KOPT-K1 (cell line): Measurements from ENCODE around the gene LSM14B.

Experiments
- H3K27ac ChIP-seq: fragments of 200-600 bp; sonication (generic); 2 replicates; pipeline ENCODE4 v1.5.1; 2016; ENCODE audit warnings: antibody characterized with exemption, mild to moderate bottlenecking, low read depth, low read length; ENCODE audit not compliant: poor library complexity, severe bottlenecking
- H3K36me3 ChIP-seq: fragments of 200-600 bp; sonication (generic); 2 replicates; pipeline ENCODE4 v1.5.1; 2017; ENCODE audit warnings: antibody characterized with exemption, mild to moderate bottlenecking, low read length, moderate library complexity; ENCODE audit not compliant: insufficient read depth
- H3K9me3 ChIP-seq: fragments of 200-600 bp; sonication (generic); 2 replicates; pipeline ENCODE4 v1.5.1; 2017; ENCODE audit warnings: antibody characterized with exemption, low read length, mild to moderate bottlenecking; ENCODE audit not compliant: insufficient read depth, poor library complexity, severe bottlenecking

LSM14B gene

DNA sequence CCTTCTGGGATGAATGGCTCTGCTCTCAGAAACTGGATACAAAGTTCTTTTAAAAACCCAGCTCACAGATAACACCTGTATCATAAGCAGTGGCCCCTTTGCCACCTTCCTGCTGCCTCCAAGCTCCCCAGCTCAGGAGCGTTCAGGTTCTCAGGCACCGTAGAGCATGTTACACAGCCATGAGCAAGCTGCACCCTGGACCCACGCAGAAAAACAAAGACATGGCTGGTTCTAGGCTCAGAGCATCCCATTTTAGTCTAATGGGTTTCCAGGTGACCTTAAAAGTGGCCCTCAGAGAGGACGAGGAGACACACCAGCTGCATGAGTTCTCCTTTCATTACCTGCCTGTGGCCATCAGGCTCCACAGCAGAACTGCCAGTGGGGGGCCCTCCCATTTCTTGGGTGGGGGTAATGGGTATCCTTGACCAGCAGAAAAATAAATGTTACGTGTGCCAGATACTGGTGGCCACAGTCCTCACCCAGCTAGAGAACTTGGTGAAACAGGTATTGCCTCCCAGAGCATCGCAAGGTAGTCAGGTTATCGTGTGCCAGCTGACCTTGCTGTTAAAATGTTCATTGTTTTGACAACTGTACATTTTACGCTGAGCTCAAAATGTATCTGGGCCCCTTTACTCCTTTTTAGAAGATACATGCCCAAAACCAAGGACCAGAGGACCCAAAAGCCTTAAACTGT lies 13.4 kb downstream of the LSM14B start:
- no peak overlapping the region for H3K27ac ChIP-seq
- peaks cover 100% of the 10 kb centered on the region for H3K36me3 ChIP-seq

GRCh38 chr20:62136283-62137091 lies 14.2 kb downstream of the LSM14B start:
- Histone ChIP-seq H3K9me3 (no peaks in the 10 kb centered on the region), H3K27ac (no peak overlapping the region), H3K36me3 (peaks cover 100% of the 10 kb centered on the region)

More for the DNA sequence above, 13.4 kb downstream of the LSM14B start:
- no peaks in the 10 kb centered on the region for H3K9me3 ChIP-seq

DNA sequence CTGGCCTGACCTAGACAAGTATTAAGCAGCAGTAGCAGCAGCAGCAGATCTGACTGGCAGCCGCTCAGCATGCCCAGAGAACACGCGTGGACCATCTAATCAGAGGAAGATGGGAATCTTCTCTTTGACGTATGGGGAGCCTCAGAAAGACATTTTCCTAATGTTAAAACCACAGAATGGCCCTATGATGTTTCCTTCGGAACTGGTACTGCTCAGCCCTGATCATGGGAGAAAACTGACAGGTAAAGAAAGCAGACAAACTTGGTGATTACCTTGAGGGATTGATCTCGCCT lies 14.8 kb downstream of the LSM14B start:
- Histone ChIP-seq H3K27ac (no peak overlapping the region), H3K9me3 (no peaks in the 10 kb centered on the region), H3K36me3 (peaks cover 97% of the 10 kb centered on the region)

DNA sequence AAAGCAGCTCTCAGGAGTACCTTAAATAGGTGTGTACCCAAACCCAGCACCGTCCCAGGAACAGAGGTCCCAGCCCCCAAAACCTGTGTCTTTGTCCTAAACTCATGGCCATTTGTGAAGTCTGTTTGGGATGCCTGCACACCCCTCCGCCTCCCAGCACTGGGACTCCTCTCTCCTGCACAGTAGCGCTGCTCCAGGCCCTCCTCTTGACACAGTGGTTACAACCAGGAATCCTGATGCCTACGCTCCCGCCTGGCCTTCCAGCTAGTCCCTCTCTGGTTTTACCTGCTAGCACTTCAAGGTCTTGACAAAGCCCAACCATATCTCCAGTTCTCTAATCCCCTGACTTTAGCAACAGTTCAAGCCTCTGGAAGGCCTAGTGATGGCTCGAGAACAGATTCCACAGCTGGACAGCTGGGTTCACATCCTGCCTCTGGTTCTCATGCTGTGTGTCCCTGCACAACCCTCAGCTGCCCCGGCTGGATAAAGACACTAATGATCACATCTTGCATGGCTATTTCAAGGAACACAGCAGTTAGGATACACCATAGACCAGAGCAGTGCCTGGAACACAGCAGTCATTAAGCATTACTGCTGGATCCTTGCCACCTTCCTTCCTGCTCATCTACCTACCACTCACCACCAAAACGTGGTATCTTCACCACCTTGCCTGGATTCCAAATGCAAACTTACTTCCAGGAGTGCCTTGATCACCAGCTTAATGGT lies 15.4 kb downstream of the LSM14B start:
- no peaks in the 10 kb centered on the region for H3K9me3 ChIP-seq
- H3K36me3 ChIP-seq: peaks cover 91% of the 10 kb centered on the region
- H3K27ac ChIP-seq: no peak overlapping the region

DNA sequence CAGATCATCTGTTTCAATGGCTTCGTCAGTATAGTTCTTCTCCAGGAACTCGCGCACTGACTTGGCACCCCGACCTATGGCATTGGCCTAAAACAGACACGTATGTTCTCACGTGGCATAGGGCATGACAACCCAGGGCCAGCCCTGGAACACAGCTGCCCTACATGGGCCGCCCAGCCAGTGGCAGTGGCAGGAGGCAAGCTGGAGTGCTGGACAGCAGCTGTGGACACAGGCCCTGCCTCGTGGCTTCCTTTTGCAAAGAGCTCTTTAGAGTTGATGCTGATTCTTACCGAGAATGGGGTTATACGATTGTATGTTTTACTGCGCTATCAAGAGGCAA lies 15.9 kb downstream of the LSM14B start:
- Histone ChIP-seq H3K36me3 (peaks cover 85% of the 10 kb centered on the region), H3K27ac (no peak overlapping the region), H3K9me3 (no peaks in the 10 kb centered on the region)

DNA sequence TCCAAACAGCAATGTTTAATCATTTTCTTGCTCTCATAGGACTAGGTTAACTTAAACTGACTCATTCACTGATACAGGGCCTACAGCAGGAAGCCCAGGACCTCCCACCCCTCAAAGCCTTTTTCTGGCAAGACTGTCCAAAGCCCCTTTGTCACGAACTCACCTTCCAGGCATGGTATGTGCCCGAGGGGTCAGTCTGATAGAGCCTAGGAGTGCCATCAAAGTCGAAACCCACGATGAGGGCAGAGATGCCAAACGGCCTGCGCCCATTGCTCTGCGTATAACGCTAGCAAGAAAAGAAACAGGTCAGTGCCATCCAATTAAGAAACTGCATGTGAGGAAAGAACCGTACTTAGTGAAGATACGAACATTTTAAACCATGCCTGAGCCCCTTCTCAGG lies 16.6 kb downstream of the LSM14B start:
- Histone ChIP-seq H3K36me3 (peaks cover 78% of the 10 kb centered on the region), H3K27ac (no peak overlapping the region), H3K9me3 (no peaks in the 10 kb centered on the region)

- H3K36me3 ChIP-seq: peaks cover 71% of the 10 kb centered on the region
- H3K9me3 ChIP-seq: no peaks in the 10 kb centered on the region
- H3K27ac ChIP-seq: no peak overlapping the region
Observed at GRCh38 chr20:62139636-62140035, 17.4 kb downstream of the LSM14B start.

GRCh38 chr20:62141043-62141396 lies 18.7 kb downstream of the LSM14B start:
- no peak overlapping the region for H3K27ac ChIP-seq
- H3K36me3 ChIP-seq: peaks cover 65% of the 10 kb centered on the region
- H3K9me3 ChIP-seq: no peaks in the 10 kb centered on the region

DNA sequence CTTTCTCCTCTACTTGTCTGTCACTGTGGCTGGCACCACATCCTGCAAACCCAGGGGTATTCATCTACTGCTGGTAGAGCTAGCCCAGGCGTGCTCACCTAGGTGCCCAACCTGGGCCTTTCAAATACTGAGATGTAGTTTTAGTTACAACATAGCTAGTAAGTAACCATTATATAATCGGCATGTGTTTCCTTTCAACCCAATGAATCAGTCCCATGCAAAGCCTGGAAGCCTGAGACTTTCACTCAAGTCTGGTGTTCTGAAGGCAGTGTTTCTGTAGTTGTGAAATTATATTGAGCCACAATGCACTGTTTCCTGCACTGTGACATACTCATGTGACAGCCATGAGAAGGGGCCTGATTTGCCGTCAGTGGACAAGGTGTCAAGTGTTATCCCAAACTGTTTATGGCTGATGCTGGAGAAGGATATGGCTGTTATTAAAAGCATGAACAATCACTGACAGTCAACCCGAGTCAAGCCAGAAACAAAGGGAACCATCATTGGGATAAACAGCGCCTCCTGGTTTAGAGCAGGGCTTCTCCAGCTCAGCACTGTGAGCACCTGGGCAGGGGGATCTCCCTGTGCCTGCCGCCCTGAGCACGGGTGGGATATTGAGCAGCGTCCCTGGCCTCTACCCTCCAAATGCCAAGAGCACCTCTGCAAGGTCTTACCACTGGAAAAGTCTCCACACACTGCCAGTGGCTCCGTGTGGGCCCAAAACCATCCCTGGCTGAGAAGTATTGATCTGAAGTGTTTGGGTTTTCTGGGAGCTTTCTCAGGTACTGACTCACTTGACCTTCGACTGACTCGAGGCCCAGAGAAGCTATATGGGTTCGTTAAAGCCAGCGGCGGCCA lies 19.3 kb downstream of the LSM14B start:
- peaks cover 59% of the 10 kb centered on the region for H3K36me3 ChIP-seq
- no peaks in the 10 kb centered on the region for H3K9me3 ChIP-seq
- peak overlapping the region; percentile 81 for H3K27ac ChIP-seq

DNA sequence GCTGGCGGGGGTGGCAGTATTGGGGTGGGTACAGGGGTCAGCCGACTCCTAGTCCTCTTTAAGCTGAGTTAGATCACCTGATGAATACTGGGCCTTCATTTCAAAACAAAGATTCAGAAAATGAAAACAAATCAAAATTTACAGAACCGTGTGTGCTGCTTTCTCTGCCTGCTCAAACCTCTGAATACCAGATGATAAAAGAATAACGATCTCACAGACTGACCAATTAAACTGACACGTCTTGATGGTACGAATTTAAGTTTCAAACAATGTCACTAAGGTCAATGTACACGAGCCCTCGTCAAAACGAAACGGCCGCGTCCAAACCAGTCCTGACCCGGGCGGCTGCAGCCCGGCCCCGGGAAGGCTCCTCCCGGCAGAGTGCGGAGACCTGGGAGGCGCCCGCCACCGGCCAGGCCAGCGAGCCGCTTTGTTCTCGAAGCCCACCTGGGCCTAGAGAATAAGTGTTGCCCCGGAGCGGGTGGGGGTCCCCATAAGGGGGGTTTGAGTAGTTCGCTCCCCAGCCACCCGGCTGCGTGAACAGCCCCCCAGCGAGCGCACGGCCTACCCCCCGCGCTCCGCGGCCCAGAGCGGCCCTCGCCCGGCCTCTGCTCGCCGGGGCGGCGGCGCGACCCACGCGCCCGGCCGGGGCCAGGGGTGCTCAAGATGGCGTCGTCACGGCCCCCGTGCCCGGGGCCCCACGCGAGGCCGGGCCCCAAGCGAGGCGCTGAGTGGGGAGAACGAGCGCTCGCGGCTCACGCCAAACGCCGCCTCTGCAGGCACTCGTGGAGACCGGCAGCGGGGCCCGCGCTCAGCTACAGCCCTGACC lies 20.2 kb downstream of the LSM14B start:
- Histone ChIP-seq H3K36me3 (peaks cover 51% of the 10 kb centered on the region), H3K27ac (peak overlapping the region; percentile 81)

DNA sequence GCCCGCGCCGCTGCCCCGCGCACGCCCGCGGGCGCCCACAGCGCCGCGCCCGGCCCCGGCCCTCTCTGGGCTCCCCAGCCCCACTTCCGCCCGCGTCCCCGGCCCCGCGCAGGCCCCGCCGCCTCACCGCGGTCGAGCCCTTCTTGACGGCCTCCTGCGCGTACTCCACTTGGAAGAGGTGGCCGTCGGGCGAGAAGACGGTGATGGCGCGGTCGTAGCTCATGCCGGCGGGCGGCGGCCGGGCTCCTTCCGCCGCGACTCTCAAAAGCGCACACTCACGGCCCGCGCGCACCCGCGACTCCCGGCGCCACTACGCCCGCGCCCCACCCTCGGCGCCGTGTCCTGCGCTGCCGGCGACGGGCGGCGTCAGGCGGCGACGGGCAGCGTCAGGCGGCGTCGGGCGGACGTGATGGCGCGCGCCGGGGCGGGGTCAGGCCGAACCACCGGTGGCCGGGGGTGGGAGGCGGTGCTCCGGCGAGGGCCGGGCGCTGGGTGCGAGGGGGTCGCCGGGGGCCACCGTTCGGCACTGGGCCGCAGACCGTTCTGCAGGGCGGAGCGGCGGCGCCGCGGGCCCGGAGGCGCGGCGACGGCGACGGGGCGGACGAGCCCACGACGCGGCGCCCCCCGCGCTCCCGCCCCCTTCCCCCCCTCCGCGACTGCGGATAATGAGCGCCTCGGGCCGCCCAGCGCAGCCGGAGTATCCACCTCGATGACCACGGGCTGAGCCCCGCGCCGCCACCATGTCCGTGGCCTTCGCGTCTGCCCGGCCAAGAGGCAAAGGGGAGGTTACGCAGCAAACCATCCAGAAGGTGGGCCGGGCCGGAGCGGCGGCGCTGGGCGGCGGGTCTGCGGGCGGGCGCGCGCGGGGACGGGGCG lies 21.0 kb downstream of the LSM14B start, which contains the start of the genes PSMA7 and SS18L1:
PSMA7 (minus strand) TSS at position 314 of the 876 bp plus-strand sequence; CDS start at position 223, 91 bp downstream.
SS18L1 (plus strand) TSS at position 689 of the 876 bp plus-strand sequence; CDS start at position 741, 52 bp downstream.
- no peaks in the 10 kb centered on the region for H3K9me3 ChIP-seq
- H3K36me3 ChIP-seq: peaks cover 42% of the 10 kb centered on the region
- peak within 1 kb of the TSS; percentile 81 for H3K27ac ChIP-seq

More for the DNA sequence above, 20.2 kb downstream of the LSM14B start:
- H3K9me3 ChIP-seq: no peaks in the 10 kb centered on the region

DNA sequence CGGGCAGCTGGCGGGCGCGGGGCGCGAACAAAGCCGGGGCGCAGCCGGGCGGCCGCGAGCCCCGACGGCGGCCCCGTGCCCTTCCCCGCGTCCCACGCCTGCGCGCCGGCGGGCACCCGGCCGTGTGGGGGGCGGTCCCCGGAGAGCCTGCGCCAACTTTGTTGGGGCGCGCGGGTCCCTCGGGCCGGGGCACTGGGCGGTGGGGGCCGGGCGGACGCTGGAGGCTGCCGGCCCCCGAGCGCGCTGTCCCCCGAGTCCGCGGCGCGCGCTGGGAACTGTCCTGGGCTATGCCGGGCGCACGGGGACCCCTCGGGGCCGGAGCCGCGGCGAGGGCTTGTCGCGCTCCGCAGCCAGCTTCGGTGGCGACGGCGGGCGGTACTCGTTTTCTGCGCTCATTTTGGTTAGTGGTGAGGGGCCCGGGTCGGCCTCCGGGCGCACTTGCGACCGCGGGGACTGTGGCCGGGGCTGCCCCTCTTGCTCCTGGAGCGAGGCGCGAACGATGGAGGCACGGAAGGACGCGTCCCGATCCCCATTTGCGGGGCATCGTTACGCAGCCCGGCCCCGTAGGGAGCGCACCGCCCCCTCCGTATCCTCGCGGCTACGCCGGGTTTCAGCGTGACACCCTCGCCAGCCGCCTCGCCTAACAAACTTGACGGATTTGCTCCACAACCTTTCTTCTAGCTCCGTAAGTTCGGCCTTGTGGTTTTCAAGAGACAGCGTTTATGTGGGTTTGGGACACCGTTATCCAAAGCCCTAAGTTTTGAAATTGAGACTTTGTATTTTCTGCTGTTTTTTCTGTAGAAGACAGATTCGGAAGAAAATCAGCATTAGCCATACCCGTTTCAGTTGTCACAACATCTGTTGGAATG lies 21.9 kb downstream of the LSM14B start:
- H3K27ac ChIP-seq: peak overlapping the region; percentile 81
- H3K9me3 ChIP-seq: no peaks in the 10 kb centered on the region
- H3K36me3 ChIP-seq: peaks cover 34% of the 10 kb centered on the region

GRCh38 chr20:62145688-62146018 lies 23.4 kb downstream of the LSM14B start:
- Histone ChIP-seq H3K36me3 (peaks cover 19% of the 10 kb centered on the region), H3K9me3 (no peaks in the 10 kb centered on the region), H3K27ac (no peak overlapping the region)
